Eye (tissue), 1 donor: ENCODE results near the gene KANSL1.
"Not testable (repeated sequence)": the region's sequence is repeated elsewhere in the genome, so short reads cannot be mapped to it uniquely, and the experiment has no call there.

Experiments
- DNase-seq: peaks from one replicate; pipeline ENCODE4 v3.0.0-alpha.2; 2015

The KANSL1 gene

GRCh38 chr17:46108550-46109110 is 84.6 kb downstream of the KANSL1 start:
- DNase-seq = no peak

GRCh38 chr17:46108120-46108519 is 85.1 kb downstream of the KANSL1 start:
- no peak for DNase-seq

- no peak for DNase-seq
Measured at GRCh38 chr17:46106966-46107644, 86.1 kb downstream of the KANSL1 start.

GRCh38 chr17:46102806-46103205 is 90.4 kb downstream of the KANSL1 start:
- DNase-seq = not testable (repeated sequence)

- DNase-seq = not testable (repeated sequence)
Measured at GRCh38 chr17:46101785-46102617, 91.2 kb downstream of the KANSL1 start.

GRCh38 chr17:46100590-46100989 is 92.6 kb downstream of the KANSL1 start:
- no peak for DNase-seq

- DNase-seq = no peak
Measured at GRCh38 chr17:46099865-46100264, 93.4 kb downstream of the KANSL1 start.

GRCh38 chr17:46097497-46097896 is 95.7 kb downstream of the KANSL1 start:
- no peak for DNase-seq

GRCh38 chr17:46092991-46093390 is 100.2 kb downstream of the KANSL1 start:
- DNase-seq = no peak

GRCh38 chr17:46090871-46091270 is 102.4 kb downstream of the KANSL1 start:
- no peak for DNase-seq

- no peak for DNase-seq
Measured at GRCh38 chr17:46089389-46089965, 103.8 kb downstream of the KANSL1 start.

- no peak for DNase-seq
Measured at GRCh38 chr17:46088595-46088994, 104.6 kb downstream of the KANSL1 start.

- DNase-seq = not testable (repeated sequence)
Measured at GRCh38 chr17:46087871-46088270, 105.4 kb downstream of the KANSL1 start.

- DNase-seq = no peak
Measured at GRCh38 chr17:46086821-46087220, 106.4 kb downstream of the KANSL1 start.

GRCh38 chr17:46085522-46085921 is 107.7 kb downstream of the KANSL1 start:
- no peak for DNase-seq

GRCh38 chr17:46082257-46082656 is 111.0 kb downstream of the KANSL1 start:
- DNase-seq = no peak

GRCh38 chr17:46081018-46081320 is 112.3 kb downstream of the KANSL1 start:
- no peak for DNase-seq

- DNase-seq = no peak
Measured at GRCh38 chr17:46080118-46081017, 112.9 kb downstream of the KANSL1 start.

- no peak for DNase-seq
Measured at GRCh38 chr17:46078675-46079074, 114.6 kb downstream of the KANSL1 start.

- no peak for DNase-seq
Measured at GRCh38 chr17:46074540-46074939, 118.7 kb downstream of the KANSL1 start.

GRCh38 chr17:46072998-46073397 is 120.2 kb downstream of the KANSL1 start:
- DNase-seq = no peak

GRCh38 chr17:46071796-46072195 is 121.4 kb downstream of the KANSL1 start:
- no peak for DNase-seq

GRCh38 chr17:46064460-46064859 is 128.8 kb downstream of the KANSL1 start:
- no peak for DNase-seq
